SW480 (cell line): Measurements from ENCODE around the gene INPP4A.

ENCODE experiments used
- DNase-seq: peaks from one replicate; pipeline ENCODE4 v3.0.0-alpha.2; 2016; ENCODE audit warnings: low spot score

Gene INPP4A

DNA sequence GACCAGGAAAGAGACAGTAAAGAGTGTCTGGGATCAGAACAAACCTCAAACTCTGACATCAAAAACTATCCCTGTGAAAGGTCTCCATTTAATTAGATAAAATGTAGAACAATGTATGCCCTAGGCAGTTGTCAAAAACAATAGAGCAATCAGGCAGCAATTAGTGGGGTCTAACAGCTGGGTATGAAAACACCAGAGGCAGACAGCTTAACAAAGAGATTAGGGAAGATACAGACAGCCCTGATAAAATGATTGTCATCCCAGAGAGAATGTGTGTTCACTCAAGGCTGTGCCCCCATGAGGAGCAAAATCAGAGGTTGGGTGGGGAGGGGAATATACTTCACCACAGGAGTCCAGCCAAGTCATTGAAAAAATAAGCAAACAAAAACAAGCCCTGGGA, 50.0 kb downstream of the INPP4A start:
- no peak for DNase-seq

DNA sequence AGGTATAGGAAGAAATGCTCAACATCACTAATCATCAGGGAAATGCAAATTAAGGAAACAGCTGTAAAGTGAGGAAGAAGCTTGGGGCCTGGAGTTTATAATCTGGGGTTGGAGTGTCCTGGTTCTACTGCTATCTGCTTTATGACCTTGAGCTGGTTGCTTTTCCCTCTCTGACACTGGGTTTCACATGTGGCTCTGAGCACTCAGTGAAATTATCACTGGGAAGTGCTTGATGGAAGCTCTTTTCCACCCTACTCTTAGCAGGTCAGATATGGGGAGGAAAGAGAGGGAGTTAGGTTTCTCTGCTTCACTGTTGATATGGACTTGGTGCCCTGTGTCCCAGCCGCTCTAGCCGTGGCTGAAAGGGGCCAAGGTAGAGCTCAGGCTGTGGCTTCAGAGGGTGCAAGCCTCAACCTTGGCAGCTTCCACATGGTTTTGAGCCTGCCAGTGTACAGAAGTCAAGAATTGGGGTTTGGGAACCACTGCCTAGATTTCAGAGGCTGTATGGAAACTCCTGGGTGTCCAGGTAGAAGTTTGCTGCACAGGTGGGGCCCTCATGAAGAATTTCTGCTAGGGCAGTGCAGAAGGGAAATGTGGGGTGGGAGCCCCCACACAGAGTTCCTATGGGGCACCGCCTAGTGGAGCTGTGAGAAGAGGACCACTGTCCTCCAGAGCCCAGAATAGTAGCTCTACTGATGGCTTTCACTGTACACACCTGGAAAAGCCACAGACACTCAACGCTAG, 52.3 kb downstream of the INPP4A start:
- no peak for DNase-seq

GRCh38 chr2:98498703-98499440, 54.2 kb downstream of the INPP4A start:
- DNase-seq = no peak

- no peak for DNase-seq
Observed at GRCh38 chr2:98500561-98500960, 55.9 kb downstream of the INPP4A start.

DNA sequence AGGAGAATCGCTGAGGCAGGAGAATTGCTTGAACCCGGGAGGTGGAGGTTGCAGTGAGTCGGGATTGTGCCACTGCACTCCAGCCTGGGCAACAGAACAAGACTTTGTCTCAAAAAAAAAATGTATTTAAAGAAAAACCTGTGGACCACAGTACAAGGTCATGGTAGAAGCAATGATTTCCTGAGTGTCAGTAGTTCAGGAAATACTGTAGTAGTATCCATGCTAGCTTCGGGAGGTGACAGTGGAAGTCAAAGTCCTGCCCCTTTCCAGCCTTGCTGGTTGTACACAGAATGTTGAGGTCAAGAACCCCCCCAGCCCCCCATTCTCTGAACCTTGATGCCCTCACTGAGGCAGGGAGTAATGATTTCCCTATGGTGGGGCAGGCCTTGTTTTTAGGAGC, 56.6 kb downstream of the INPP4A start:
- DNase-seq = no peak

- no peak for DNase-seq
Observed at GRCh38 chr2:98501876-98502275, 57.2 kb downstream of the INPP4A start.

GRCh38 chr2:98502556-98503335, 58.1 kb downstream of the INPP4A start:
- no peak for DNase-seq

DNA sequence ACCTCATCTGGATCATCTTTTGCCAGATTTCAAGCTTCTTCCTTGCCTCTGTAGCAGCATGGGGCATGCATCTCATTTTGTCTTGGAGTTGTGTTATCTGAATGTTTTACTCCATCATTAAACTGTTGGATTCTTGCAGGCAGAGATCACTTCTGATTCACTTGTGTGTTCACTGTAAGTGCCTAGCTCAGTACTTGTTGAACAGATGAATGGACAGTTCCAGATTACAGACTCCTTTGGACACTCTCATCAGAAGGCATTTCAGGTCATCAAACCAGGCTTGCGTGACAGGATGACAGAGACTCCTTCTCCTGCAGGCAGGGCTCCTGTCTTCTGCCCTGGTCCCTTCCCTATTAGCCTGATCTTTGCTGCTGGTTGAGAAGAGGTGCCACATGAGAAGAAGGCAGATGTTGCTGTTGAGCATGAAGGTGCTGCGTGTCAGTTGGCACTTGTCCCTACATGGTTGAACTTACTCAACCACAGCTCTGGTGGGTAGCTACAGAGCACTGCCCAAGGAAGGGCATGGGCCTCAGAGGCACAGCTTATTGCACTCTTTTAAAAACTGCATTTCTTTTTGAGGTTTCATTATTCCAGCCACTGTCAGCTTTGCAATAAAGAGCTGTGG, 58.9 kb downstream of the INPP4A start:
- DNase-seq = no peak

DNA sequence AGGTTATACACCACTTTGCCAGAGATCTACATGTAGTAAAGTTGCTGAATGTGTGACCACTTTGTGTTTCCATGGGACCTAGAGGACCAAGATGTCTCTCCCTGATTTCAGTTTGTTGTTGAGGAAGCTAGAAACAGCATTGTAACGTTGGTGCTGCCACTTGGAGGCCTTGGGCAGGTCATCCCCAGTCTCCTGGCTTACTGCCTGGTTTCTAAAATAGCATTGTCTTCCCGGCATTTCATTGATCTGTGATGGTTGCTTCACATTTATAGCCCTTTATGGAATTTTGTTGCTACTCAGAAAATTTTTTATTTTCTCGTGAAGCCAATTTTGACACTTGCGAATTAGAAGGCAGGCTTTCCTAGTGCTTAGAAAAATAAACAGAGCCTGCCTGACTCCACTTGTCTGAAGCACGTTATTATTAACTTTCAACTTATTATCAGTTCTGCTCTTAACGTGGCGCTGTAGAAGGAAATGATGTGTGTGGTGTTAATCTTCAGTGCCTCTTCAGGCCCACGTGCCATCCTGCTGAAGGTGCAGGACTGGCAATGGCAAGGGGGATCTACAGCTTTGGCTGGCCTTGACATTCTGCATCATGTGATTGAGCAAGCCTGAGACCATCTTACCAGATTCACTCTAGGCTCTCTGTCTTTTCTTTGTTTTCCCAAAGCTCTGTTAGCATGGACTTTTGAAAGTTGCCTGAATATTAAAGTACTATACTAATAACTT, 59.9 kb downstream of the INPP4A start:
- no peak for DNase-seq

- DNase-seq = no peak
Observed at GRCh38 chr2:98505311-98505808, 60.7 kb downstream of the INPP4A start.

DNA sequence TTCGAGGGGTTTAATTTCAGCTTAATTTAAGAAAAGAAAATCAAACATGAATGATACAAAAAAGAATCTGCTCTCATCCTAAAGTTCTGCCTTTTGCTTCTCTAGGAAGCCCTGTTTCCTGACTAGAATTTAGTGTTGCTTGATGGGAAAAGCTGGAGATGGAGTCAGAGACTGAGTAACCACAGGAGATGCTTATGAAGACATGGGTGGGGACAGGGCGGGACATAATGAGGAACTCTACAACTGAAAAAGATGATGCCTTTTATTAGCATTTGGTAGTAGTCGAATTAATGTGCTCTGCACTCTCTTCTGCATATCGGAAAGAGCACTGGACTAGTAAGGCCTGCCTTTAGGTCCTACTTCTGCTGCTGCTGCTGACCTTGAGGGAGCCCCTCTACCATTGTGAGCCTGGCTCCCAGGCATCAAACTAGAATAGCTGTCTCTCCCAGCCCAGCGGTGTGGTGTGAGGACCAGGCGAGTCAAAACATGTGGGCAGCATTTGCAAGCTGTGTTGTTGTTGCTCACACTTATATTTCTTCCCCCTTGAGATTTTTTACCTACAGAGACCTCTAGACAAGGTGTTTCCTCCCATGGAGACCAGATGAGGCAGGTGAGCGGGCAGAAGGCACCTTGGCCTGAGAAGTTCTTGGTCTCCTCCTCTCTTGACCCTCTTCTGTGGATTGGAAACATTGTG, 61.5 kb downstream of the INPP4A start:
- no peak for DNase-seq

- DNase-seq = no peak
Observed at GRCh38 chr2:98506881-98507280, 62.2 kb downstream of the INPP4A start.

- DNase-seq = no peak
Observed at GRCh38 chr2:98507461-98507860, 62.8 kb downstream of the INPP4A start.

DNA sequence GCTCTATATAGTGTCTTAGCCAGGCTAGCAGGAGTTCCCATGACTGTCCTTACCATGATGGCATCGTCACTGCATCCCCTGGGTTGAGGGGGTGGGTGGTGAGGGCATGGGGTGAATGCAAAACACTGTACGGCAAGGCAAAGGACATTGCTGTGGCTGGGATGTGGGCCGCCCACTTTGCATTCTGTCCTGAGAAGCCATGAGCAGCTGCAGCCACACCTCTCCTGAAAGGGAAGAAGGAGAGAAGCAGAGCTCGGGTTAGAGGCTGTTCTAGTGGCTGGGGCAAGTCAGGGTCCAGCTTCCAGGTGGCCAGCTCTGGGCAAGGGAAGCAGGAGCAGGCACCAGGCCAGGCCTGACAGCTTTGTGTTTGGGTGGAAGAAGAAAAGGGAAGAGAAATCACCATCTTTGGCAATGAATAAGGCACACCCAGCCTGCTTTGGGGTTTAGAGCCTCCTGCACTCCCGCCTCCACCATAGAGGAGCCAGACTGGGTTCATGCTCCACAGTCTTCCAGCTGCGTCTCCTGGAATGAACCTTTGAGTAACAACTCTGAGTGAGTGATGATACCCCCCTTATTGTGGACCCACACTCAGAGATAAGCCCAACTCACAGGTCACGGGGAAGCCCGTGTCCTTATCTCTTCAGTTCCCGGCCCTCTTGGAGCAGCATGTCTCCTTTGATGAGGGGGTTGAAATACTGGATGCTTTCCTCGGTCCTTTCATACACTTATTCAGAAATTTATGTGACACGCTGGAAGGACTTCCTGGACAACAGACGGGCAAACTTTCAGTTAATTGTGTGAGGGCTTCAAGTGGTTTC, 63.4 kb downstream of the INPP4A start:
- DNase-seq = no peak

- DNase-seq = no peak
Observed at GRCh38 chr2:98508709-98509066, 64.0 kb downstream of the INPP4A start.

DNA sequence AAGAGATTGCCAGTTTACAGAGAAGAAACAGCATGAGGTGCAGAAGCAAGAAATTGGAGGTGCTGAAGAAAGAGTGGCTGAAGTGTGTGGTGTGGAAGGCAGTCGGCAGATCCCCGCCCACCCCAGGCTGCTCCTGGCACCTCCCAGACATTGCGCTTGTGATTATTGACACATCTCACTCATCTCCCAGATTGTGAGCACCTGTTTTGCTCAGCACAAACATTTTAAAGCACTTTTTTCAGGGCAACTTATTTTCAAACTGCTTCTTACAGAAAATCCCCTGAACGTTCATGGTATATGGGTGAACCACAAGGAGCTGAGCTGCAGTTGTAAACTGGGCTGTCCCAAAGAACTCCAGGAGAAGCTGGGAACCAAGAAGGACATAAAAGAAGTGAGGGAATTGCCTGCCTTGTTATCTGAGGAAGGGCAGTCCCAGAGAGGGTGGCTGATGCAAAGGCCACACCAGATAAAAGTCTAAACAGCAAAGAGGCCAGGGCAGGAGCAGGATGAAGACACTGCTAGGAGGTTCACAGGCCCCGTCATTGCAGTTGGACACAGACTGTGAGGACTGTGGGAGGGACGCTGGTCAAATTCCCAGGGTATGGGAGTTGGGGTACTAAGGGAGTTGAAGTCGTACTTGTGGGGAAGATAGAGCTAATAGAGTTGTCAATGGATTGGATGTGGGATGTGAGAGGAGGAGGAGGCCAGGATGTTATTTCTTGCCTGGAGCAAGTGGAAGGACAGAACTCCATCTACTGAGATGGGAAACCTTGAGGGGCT, 65.1 kb downstream of the INPP4A start:
- no peak for DNase-seq

DNA sequence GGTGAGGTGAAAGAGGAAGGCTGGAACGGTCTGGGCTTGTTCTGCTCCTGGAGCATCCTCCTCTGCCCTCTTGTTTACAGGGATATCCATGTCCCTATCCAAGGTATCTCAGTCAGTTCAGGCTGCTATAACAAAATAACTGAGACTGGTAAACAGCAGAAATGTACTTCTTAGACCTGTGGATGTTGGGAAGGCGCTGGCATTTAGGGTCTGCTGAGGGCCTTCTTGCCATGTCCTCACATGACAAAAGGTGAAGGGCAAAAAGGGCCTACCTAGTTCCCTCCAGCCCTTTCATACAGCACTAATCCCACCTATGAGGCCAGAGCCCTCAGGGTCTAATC, 65.6 kb downstream of the INPP4A start:
- no peak for DNase-seq

DNA sequence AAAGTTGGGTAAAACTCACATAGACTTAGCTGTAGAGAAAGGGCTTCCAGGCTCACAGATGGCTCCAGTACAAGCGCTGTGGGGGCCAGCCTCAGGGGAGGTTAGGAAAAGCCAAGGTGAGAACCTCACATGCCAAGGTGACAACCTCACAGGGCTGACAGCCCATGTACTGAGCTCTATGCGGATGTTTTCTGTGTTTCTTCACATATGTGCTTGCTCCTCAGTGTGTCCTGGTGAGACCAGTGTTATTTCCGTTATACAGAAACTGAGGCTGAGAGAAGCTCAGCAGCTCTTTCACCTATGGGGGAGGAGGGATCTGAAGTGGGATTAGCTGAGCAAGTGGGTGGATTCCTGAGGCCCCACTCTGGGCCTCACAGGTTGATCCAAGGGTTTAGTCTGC, 67.3 kb downstream of the INPP4A start:
- DNase-seq = no peak

GRCh38 chr2:98512699-98513098, 68.0 kb downstream of the INPP4A start:
- DNase-seq = no peak
